OCI-LY1 (cell line): ENCODE results near the gene LRMDA.

Experiments used
- H2AFZ ChIP-seq: fragments of 200-600 bp; sonication (generic), shearing (Covaris generic); 2 replicates; pipeline ENCODE4 v1.6.0; 2014; ENCODE audit warnings: antibody characterized with exemption, mild to moderate bottlenecking, low read length
- H3F3A ChIP-seq: fragments of 200-600 bp; sonication (generic), shearing (Covaris generic); 2 replicates; pipeline ENCODE4 v1.6.0; 2014; ENCODE audit warnings: mild to moderate bottlenecking, antibody characterized with exemption, low read length, moderate library complexity; ENCODE audit not compliant: insufficient read depth
- H3K27ac ChIP-seq: fragments of 200-600 bp; sonication (generic); 2 replicates; pipeline ENCODE4 v1.5.1; 2014; ENCODE audit warnings: low read length, mixed run types, mild to moderate bottlenecking, low read depth; ENCODE audit not compliant: poor library complexity, severe bottlenecking
- H3K27me3 ChIP-seq: fragments of 200-600 bp; sonication (generic); 2 replicates; pipeline ENCODE4 v1.6.0; 2014; ENCODE audit warnings: antibody characterized with exemption, mild to moderate bottlenecking, low read length, moderate library complexity; ENCODE audit not compliant: insufficient read depth
- H3K36me3 ChIP-seq: fragments of 200-600 bp; sonication (generic); 2 replicates; pipeline ENCODE4 v1.6.1; 2014; ENCODE audit warnings: mild to moderate bottlenecking, antibody characterized with exemption, low read length, moderate library complexity, mixed read lengths; ENCODE audit not compliant: insufficient read depth
- H3K4me1 ChIP-seq: fragments of 200-600 bp; sonication (generic); 2 replicates; pipeline ENCODE4 v1.5.1; 2014; ENCODE audit warnings: mild to moderate bottlenecking, low read length, moderate library complexity; ENCODE audit not compliant: insufficient read depth, severe bottlenecking
- H3K4me2 ChIP-seq: fragments of 200-600 bp; sonication (generic), shearing (Covaris generic); 2 replicates; pipeline ENCODE4 v1.6.1; 2014; ENCODE audit warnings: low read length
- H3K4me3 ChIP-seq: fragments of 200-600 bp; sonication (generic); 2 replicates; pipeline ENCODE4 v1.5.1; 2014; ENCODE audit warnings: low read length, low read depth, mild to moderate bottlenecking, mixed read lengths; ENCODE audit not compliant: poor library complexity, severe bottlenecking
- H3K79me2 ChIP-seq: fragments of 200-600 bp; shearing (Covaris generic); 2 replicates; pipeline ENCODE4 v1.6.1; 2016; ENCODE audit warnings: mixed run types, low read length, mixed read lengths; ENCODE audit not compliant: insufficient read depth
- H3K9ac ChIP-seq: fragments of 200-600 bp; sonication (generic), shearing (Covaris generic); 2 replicates; pipeline ENCODE4 v1.6.1; 2014; ENCODE audit warnings: mild to moderate bottlenecking, low read length, mixed read lengths
- H3K9me2 ChIP-seq: fragments of 200-600 bp; sonication (generic), shearing (Covaris generic); 2 replicates; pipeline ENCODE4 v1.6.1; 2014; ENCODE audit warnings: low read depth, mild to moderate bottlenecking, low read length, mixed read lengths
- H3K9me3 ChIP-seq: fragments of 200-600 bp; shearing (Covaris generic); 2 replicates; pipeline ENCODE4 v1.6.1; 2014; ENCODE audit warnings: low read length, mixed read lengths
- H4K20me1 ChIP-seq: fragments of 200-600 bp; sonication (generic), shearing (Covaris generic); 2 replicates; pipeline ENCODE4 v1.6.0; 2016; ENCODE audit warnings: mild to moderate bottlenecking, low read length; ENCODE audit not compliant: insufficient read depth
- CTCF ChIP-seq: fragments of 200-600 bp; sonication (generic), shearing (Covaris generic); IDR thresholded peaks from 2 replicates; pipeline ENCODE4 v1.5.1; 2017; ENCODE audit warnings: mild to moderate bottlenecking, antibody characterized with exemption, low read length, moderate library complexity, mixed read lengths
- EZH2 ChIP-seq: fragments of 200-600 bp; sonication (generic), shearing (Covaris generic); IDR thresholded peaks from 2 replicates; pipeline ENCODE4 v1.8.0; 2017; ENCODE audit warnings: borderline replicate concordance, mixed run types, mild to moderate bottlenecking, antibody characterized with exemption, low read length, moderate library complexity, mixed read lengths

The LRMDA gene

GRCh38 chr10:75646916-75647315 lies 215.5 kb downstream of the LRMDA start:
- Histone ChIP-seq H3K4me3 (no peak overlapping the region), H3K9me2 (no peaks in the 10 kb centered on the region), H3K79me2 (no peaks in the 10 kb centered on the region), H3K36me3 (no peaks in the 10 kb centered on the region), H3K4me1 (no peaks in the 10 kb centered on the region), H2AFZ (no peak overlapping the region), H4K20me1 (no peaks in the 10 kb centered on the region), H3K27ac (no peak overlapping the region), H3F3A (no peaks in the 10 kb centered on the region), H3K27me3 (no peaks in the 10 kb centered on the region), H3K9ac (no peak overlapping the region), H3K9me3 (no peaks in the 10 kb centered on the region), H3K4me2 (no peak overlapping the region)
- TF ChIP-seq EZH2 (no peak), CTCF (no peak)

- Histone ChIP-seq H3K27me3 (no peaks in the 10 kb centered on the region), H3K9ac (no peak overlapping the region), H3K4me1 (no peaks in the 10 kb centered on the region), H2AFZ (no peak overlapping the region), H3K9me3 (no peaks in the 10 kb centered on the region), H3K27ac (no peak overlapping the region), H3K4me3 (no peak overlapping the region), H3K9me2 (no peaks in the 10 kb centered on the region), H3K36me3 (no peaks in the 10 kb centered on the region), H3K4me2 (no peak overlapping the region), H3K79me2 (no peaks in the 10 kb centered on the region), H4K20me1 (no peaks in the 10 kb centered on the region), H3F3A (no peaks in the 10 kb centered on the region)
- TF ChIP-seq CTCF = no peak
- TF ChIP-seq EZH2 = no peak
Observed at GRCh38 chr10:75647675-75648074, 216.3 kb downstream of the LRMDA start.

GRCh38 chr10:75648351-75648750 lies 216.9 kb downstream of the LRMDA start:
- no peaks in the 10 kb centered on the region for H3K9me2 ChIP-seq
- TF ChIP-seq EZH2 (no peak), CTCF (no peak)
- H3K79me2 ChIP-seq = no peaks in the 10 kb centered on the region
- H3K36me3 ChIP-seq = no peaks in the 10 kb centered on the region
- no peak overlapping the region for H2AFZ ChIP-seq
- no peaks in the 10 kb centered on the region for H3K4me1 ChIP-seq
- H3K27ac ChIP-seq = no peak overlapping the region
- H3F3A ChIP-seq = no peaks in the 10 kb centered on the region
- no peaks in the 10 kb centered on the region for H4K20me1 ChIP-seq
- H3K9ac ChIP-seq = no peak overlapping the region
- no peak overlapping the region for H3K4me2 ChIP-seq
- H3K27me3 ChIP-seq = no peaks in the 10 kb centered on the region
- no peaks in the 10 kb centered on the region for H3K9me3 ChIP-seq
- H3K4me3 ChIP-seq = no peak overlapping the region
